Kidney (tissue), 14 donors: Measurements from ENCODE around the gene UFM1. TPM values are rescaled to one million over a fixed set of nuclear protein-coding genes. Genes with fewer than 3 reads are reported as not detected.

Experiments
- DNase-seq, 5 donors: peaks; one replicate each; pipeline ENCODE4 v3.0.0-alpha.2; 2013 to 2020
- FAIRE-seq: peaks from 2 replicates; lab custom pipeline; 2012; peaks lifted over from hg19 to GRCh38; lab: Jason Lieb, UNC
- H3K27ac ChIP-seq, 2 donors: one replicate each; pipeline ENCODE4 v1.7.0; 2013; ENCODE audit warnings: low read depth in 2 of 2, low read length in 2 of 2, inconsistent platforms in 1 of 2
- H3K27me3 ChIP-seq: one replicate; pipeline ENCODE4 v1.7.1; 2013; ENCODE audit warnings: low read length, inconsistent platforms; ENCODE audit not compliant: control insufficient read depth, insufficient read depth
- H3K36me3 ChIP-seq, 3 donors: one replicate each; pipeline versions ENCODE4 v1.7.0 to v1.7.1; 2013; ENCODE audit warnings: low read length in 3 of 3, control low read depth in 1 of 3, inconsistent platforms in 1 of 3; ENCODE audit not compliant: insufficient read depth in 3 of 3, control insufficient read depth in 2 of 3
- H3K4me1 ChIP-seq, 3 donors: one replicate each; pipeline versions ENCODE4 v1.7.0 to v1.7.1; 2013; ENCODE audit warnings: low read length in 3 of 3, inconsistent platforms in 1 of 3, low read depth in 1 of 3; ENCODE audit not compliant: control insufficient read depth in 2 of 3, insufficient read depth in 2 of 3
- H3K4me3 ChIP-seq, 3 donors: one replicate each; pipeline versions ENCODE4 v1.7.0 to v1.8.1; 2013; ENCODE audit warnings: low read length in 3 of 3, control low read depth in 1 of 3, inconsistent platforms in 1 of 3
- H3K9ac ChIP-seq, 3 donors: one replicate each; pipeline versions ENCODE4 v1.7.0 to v1.7.1; 2013; ENCODE audit warnings: low read length in 3 of 3, control low read depth in 1 of 3, inconsistent platforms in 1 of 3
- H3K9me3 ChIP-seq, 3 donors: one replicate each; pipeline versions ENCODE4 v1.7.0 to v1.7.1; 2013; ENCODE audit warnings: low read length in 3 of 3, control low read depth in 1 of 3, inconsistent platforms in 1 of 3; ENCODE audit not compliant: control insufficient read depth in 2 of 3, insufficient read depth in 1 of 3
- CTCF ChIP-seq: IDR thresholded peaks from 3 replicates; pipeline ENCODE4 v1.5.1; 2012; ENCODE audit warnings: mild to moderate bottlenecking, moderate library complexity, borderline replicate concordance; ENCODE audit not compliant: insufficient read depth; ENCODE audit errors: extremely low read depth
- intact Hi-C: fragments of 100-400 bp; cut with DNase I; formaldehyde crosslinking; loops from one replicate; pipeline ENCODE4 v1.11.1; 2022
- polyA plus RNA-seq: library from polyadenylated mRNA; stranded (reverse); fragments of 350-450 nt; fragmentation: Illumina TruSeq; extraction: RNeasy Lipid Tissue Mini Kit (QIAGEN cat#74804); gene quantifications from one replicate; pipeline ENCODE4 v1.2.3, GENCODE V29; 2014; ENCODE audit warnings: low read depth, low replicate concordance; ENCODE audit not compliant: insufficient read depth
- total RNA-seq: library from RNA; stranded (reverse); fragmentation: NEBNext Ultra II Directional; extraction: Animal tissue kit (Norgen Biotek cat#: 25700); gene quantifications from one replicate; pipeline ENCODE4 v1.2.1, GENCODE V29; 2021
- donor health status: control.
- donor health status: control.
- donor health status: control.
- donor health status: control.
- donor health status: control.
- donor health status: DM: yes; HTN: yes; CAD: no.
- donor health status: Normal renal cell carcinoma (clear cell type).

The UFM1 gene
- total and polyA plus RNA-seq, 2 donors from 2014 or later, result 39.1 to 60.7 TPM

- FAIRE-seq (no peak), DNase-seq (no peak)
- no peak overlapping the region for H3K27ac ChIP-seq
- intact Hi-C loops, result no loop called here
- no peak overlapping the region for H3K9ac ChIP-seq
- H3K27me3 ChIP-seq, result no peaks in the 10 kb centered on the region
- H3K4me3 ChIP-seq, result no peak overlapping the region
- no peaks in the 10 kb centered on the region for H3K4me1 ChIP-seq
- H3K36me3 ChIP-seq, result no peaks in the 10 kb centered on the region
- no peak for TF ChIP-seq CTCF
- peaks cover 0 to 11% (median 0%) of the 10 kb centered on the region in 3 donors for H3K9me3 ChIP-seq
These were observed 51.6 kb downstream of the UFM1 start for GRCh38 chr13:38401276-38401675.

- H3K36me3 ChIP-seq, result no peaks in the 10 kb centered on the region
- TF ChIP-seq CTCF, result no peak
- no peak overlapping the region for H3K9ac ChIP-seq
- FAIRE-seq, result no peak
- no peak for DNase-seq
- intact Hi-C loops, result no loop called here
- H3K27me3 ChIP-seq, result no peaks in the 10 kb centered on the region
- H3K27ac ChIP-seq, result no peak overlapping the region
- H3K4me1 ChIP-seq, result no peaks in the 10 kb centered on the region
- peaks cover 0 to 11% (median 0%) of the 10 kb centered on the region in 3 donors for H3K9me3 ChIP-seq
- no peak overlapping the region for H3K4me3 ChIP-seq
These were observed 55.6 kb downstream of the UFM1 start for GRCh38 chr13:38405216-38405615.

DNA sequence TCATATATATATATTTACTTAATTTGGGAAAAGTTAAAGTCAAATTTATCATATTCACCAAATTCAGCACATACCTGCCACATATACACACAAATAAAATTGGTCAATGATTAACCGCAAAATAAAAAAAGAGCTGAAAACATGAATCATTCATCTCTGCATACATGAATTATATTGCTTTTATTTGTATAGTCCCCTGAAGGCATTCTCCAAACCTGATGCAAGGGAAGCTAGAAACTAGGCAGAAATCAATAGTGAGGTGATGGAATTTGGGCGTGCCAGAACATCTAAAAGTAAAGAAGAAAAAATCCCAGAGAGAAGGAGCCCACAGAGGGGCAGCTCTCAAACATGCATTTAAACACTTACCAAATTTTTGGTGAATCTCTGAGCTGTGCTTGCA lies 60.1 kb downstream of the UFM1 start:
- Histone ChIP-seq H3K4me1 (no peaks in the 10 kb centered on the region), H3K9me3 (no peaks in the 10 kb centered on the region), H3K27ac (no peak overlapping the region), H3K4me3 (no peak overlapping the region), H3K27me3 (no peaks in the 10 kb centered on the region), H3K36me3 (no peaks in the 10 kb centered on the region), H3K9ac (no peak overlapping the region)
- TF ChIP-seq CTCF, result no peak
- FAIRE-seq (no peak), DNase-seq (no peak)
- intact Hi-C loops, result no loop called here

GRCh38 chr13:38412266-38412665 lies 62.6 kb downstream of the UFM1 start:
- DNase-seq, result peak in 1 of 5 donors; percentile 29
- H3K4me3 ChIP-seq, result no peak overlapping the region
- H3K36me3 ChIP-seq, result no peaks in the 10 kb centered on the region
- no peak for TF ChIP-seq CTCF
- H3K4me1 ChIP-seq, result no peaks in the 10 kb centered on the region
- intact Hi-C loops, result no loop called here
- no peaks in the 10 kb centered on the region for H3K9me3 ChIP-seq
- H3K27ac ChIP-seq, result no peak overlapping the region
- FAIRE-seq, result no peak
- no peaks in the 10 kb centered on the region for H3K27me3 ChIP-seq
- no peak overlapping the region for H3K9ac ChIP-seq
